OCI-LY1 (cell line): ENCODE measurements around the gene ENPP7.

Experiments used
- EZH2 ChIP-seq: fragments of 200-600 bp; sonication (generic), shearing (Covaris generic); IDR thresholded peaks from 2 replicates; pipeline ENCODE4 v1.8.0; 2017; ENCODE audit warnings: borderline replicate concordance, mixed run types, mild to moderate bottlenecking, antibody characterized with exemption, low read length, moderate library complexity, mixed read lengths
- TF ChIP-seq, protein P1 (sequence below): fragments of 200-600 bp; sonication (generic), shearing (Covaris generic); IDR thresholded peaks from 2 replicates; pipeline ENCODE4 v1.5.1; 2017; ENCODE audit warnings: mild to moderate bottlenecking, antibody characterized with exemption, low read length, moderate library complexity, mixed read lengths

DNA sequence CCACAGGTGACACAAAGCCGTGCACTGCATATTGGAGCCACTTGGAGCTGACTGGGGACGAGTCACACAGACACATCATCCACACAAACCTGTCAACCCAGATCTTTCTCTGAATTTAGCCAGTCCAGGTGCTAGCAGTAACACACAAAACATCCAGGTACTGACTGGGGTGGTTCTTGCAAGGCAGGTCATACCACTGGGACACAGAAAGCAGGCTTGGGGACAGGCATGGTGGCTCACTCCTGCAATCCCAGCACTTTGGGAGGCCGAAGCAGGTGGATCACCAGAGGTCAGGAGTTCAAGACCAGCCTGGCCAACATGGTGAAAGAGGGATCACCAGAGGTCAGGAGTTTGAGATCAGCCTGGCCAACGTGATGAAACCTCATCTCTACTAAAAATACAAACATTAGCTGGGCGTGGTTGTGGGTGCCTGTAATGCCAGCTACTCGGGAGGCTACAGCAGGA lies 14.9 kb downstream of the ENPP7 start:
- TF ChIP-seq EZH2: no peak
- TF ChIP-seq, protein P1, sequence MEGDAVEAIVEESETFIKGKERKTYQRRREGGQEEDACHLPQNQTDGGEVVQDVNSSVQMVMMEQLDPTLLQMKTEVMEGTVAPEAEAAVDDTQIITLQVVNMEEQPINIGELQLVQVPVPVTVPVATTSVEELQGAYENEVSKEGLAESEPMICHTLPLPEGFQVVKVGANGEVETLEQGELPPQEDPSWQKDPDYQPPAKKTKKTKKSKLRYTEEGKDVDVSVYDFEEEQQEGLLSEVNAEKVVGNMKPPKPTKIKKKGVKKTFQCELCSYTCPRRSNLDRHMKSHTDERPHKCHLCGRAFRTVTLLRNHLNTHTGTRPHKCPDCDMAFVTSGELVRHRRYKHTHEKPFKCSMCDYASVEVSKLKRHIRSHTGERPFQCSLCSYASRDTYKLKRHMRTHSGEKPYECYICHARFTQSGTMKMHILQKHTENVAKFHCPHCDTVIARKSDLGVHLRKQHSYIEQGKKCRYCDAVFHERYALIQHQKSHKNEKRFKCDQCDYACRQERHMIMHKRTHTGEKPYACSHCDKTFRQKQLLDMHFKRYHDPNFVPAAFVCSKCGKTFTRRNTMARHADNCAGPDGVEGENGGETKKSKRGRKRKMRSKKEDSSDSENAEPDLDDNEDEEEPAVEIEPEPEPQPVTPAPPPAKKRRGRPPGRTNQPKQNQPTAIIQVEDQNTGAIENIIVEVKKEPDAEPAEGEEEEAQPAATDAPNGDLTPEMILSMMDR: no peak
